ENCODE data around the gene OCA2.

- no peak for TF ChIP-seq CTCF (IDR thresholded peaks at IDR 0.05)
- TF ChIP-seq POLR2A (IDR thresholded peaks at IDR 0.05), result no peak
- TF ChIP-seq EP300 (IDR thresholded peaks at IDR 0.05), result no peak
These were observed 342.1 kb downstream of the OCA2 start for GRCh38 chr15:27757052-27757451.
